Pancreas (tissue), 10 donors: ENCODE results near the gene S100A8. TPM values are rescaled to one million over a fixed set of nuclear protein-coding genes. Genes with fewer than 3 reads are reported as not detected.

Source experiments
- ATAC-seq, 4 donors: fragments of 200-7000 bp; cut with Tn5 transposase; one replicate each; pipeline versions ENCODE4 v1.8.0 to v1.9.1; 2020; ENCODE audit warnings: mild to moderate bottlenecking in 4 of 4, moderate library complexity in 4 of 4
- DNase-seq, 6 donors: peaks; one replicate each; pipeline ENCODE4 v3.0.0-alpha.2; 2020
- FAIRE-seq: peaks from 2 replicates; lab custom pipeline; 2012; peaks lifted over from hg19 to GRCh38; lab: Jason Lieb, UNC
- H3K27ac ChIP-seq, 4 donors: fragments of 200-600 bp; sonication (generic); 1 replicate in 3 of 4; 2 replicates in 1 of 4; pipeline versions ENCODE4 v1.5.0 to v1.8.0; 2020
- H3K27me3 ChIP-seq, 4 donors: fragments of 200-600 bp; one replicate each; pipeline ENCODE4 v1.8.0; 2021
- H3K36me3 ChIP-seq, 3 donors: fragments of 200-600 bp; sonication (generic) in 1 of 3; one replicate each; pipeline versions ENCODE4 v1.5.0 to v1.8.0; 2020 to 2021
- H3K4me1 ChIP-seq, 3 donors: fragments of 200-600 bp; one replicate each; pipeline ENCODE4 v1.8.0; 2021
- H3K4me3 ChIP-seq, 4 donors: fragments of 200-600 bp; sonication (generic) in 2 of 4; one replicate each; pipeline versions ENCODE4 v1.5.0 to v1.8.0; 2020 to 2021
- H3K9me3 ChIP-seq, 4 donors: fragments of 200-600 bp; one replicate each; pipeline ENCODE4 v1.8.0; 2021
- WGBS, 2 donors: extraction: QIAGEN DNeasy Blood & Tissue Kit; methylation state at CpG; one replicate each; pipeline ENCODE4 v1.1.7; 2013; 5-methylcytosine and 5-hydroxymethylcytosine counted together
- intact Hi-C, 3 donors: fragments of 100-400 bp; cut with DNase I; formaldehyde crosslinking; loops; one replicate each; pipeline versions ENCODE4 v1.11.1 to v1.14.2; 2022
- polyA plus RNA-seq, 2 donors: library from polyadenylated mRNA; stranded (reverse); fragments of 200-250 nt; gene quantifications; one replicate each; pipeline ENCODE4 v1.2.3, GENCODE V29; 2013
- total RNA-seq, 6 donors: library from RNA; stranded (reverse); fragmentation: NEBNext Ultra II Directional in 4 of 6; extraction: Animal tissue kit (Norgen Biotek cat#: 25700) in 4 of 6; gene quantifications; one replicate each; pipeline versions ENCODE4 v1.2.1 to v1.2.4, GENCODE V29; 2021 to 2023
- TF ChIP-seq, protein P1 (sequence below), 4 donors: fragments of 200-600 bp; sonication (generic) in 3 of 4; IDR thresholded peaks; one replicate each; pipeline versions ENCODE4 v1.5.0 to v1.8.0; 2021; ENCODE audit warnings: antibody characterized with exemption in 4 of 4
- donor health status: healthy with polysubstance abuse.
- donor health status: DM: no; HTN: no; CAD: no; lungs with moderate emphysema.
- donor health status: DM: no; HTN: no; CAD: no.
- donor health status: control.
- donor health status: control.
- donor health status: Bipolar disorder and iron deficiency.
- donor health status: DM: yes; HTN: yes; CAD: no.
- donor health status: DM: no; HTN: no; CAD: no.
- donor health status: DM: no; HTN: no; CAD: no.
- donor health status: DM: yes; HTN: yes; CAD: no.

S100A8 gene
- total and polyA plus RNA-seq, 8 donors: 2.0 to 41.9 (median 19.7) TPM

DNA sequence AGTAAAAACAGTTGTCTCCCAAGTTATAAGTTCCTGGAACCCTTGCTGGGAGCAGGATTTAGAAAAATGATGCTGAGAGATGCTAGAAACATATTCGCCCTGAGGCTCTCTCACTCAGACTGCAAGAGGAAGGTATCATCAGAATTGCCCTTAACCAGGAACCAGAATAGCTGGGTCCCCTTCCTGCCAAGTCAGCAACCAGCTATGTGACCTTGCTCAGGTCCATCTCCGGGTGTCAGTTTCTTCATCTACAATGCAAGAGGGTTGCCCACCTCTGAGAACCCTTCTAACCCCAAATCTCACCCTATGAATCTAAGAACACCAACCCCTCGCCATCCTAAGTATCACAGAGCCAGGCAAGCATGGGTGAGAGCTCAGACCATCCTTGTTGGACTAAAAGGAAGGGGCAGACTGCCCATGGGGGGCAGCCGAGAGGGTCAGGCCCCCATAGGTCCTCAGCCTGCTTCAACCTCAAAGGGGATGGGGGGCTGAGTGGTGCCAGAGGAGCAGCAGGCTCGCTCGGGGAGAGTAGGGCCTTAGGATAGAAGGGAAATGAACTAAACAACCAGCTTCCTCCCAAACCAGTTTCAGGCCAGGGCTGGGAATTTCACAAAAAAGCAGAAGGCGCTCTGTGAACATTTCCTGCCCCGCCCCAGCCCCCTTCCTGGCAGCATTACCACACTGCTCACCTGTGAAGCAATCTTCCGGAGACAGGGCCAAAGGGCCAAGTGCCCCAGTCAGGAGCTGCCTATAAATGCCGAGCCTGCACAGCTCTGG lies 33.6 kb downstream of the S100A8 start:
- Histone ChIP-seq H3K36me3 (no peaks in the 10 kb centered on the region), H3K27me3 (peaks cover 0 to 8% (median 0%) of the 10 kb centered on the region in 4 donors), H3K4me1 (no peaks in the 10 kb centered on the region), H3K4me3 (peak overlapping the region in 1 of 4 donors; percentile 9), H3K9me3 (no peaks in the 10 kb centered on the region), H3K27ac (no peak overlapping the region)
- ATAC-seq (peak in 3 of 4 donors; percentile 51 to 67 (median 62)), DNase-seq (peak in 1 of 6 donors; percentile 44), FAIRE-seq (no peak)
- intact Hi-C loops: no loop called here
- TF ChIP-seq, protein P1, sequence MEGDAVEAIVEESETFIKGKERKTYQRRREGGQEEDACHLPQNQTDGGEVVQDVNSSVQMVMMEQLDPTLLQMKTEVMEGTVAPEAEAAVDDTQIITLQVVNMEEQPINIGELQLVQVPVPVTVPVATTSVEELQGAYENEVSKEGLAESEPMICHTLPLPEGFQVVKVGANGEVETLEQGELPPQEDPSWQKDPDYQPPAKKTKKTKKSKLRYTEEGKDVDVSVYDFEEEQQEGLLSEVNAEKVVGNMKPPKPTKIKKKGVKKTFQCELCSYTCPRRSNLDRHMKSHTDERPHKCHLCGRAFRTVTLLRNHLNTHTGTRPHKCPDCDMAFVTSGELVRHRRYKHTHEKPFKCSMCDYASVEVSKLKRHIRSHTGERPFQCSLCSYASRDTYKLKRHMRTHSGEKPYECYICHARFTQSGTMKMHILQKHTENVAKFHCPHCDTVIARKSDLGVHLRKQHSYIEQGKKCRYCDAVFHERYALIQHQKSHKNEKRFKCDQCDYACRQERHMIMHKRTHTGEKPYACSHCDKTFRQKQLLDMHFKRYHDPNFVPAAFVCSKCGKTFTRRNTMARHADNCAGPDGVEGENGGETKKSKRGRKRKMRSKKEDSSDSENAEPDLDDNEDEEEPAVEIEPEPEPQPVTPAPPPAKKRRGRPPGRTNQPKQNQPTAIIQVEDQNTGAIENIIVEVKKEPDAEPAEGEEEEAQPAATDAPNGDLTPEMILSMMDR (IDR thresholded peaks at IDR 0.05): no peak
- 55 to 66% methylated on average over 10 of the region's 10 CpGs for WGBS, 2 donors

DNA sequence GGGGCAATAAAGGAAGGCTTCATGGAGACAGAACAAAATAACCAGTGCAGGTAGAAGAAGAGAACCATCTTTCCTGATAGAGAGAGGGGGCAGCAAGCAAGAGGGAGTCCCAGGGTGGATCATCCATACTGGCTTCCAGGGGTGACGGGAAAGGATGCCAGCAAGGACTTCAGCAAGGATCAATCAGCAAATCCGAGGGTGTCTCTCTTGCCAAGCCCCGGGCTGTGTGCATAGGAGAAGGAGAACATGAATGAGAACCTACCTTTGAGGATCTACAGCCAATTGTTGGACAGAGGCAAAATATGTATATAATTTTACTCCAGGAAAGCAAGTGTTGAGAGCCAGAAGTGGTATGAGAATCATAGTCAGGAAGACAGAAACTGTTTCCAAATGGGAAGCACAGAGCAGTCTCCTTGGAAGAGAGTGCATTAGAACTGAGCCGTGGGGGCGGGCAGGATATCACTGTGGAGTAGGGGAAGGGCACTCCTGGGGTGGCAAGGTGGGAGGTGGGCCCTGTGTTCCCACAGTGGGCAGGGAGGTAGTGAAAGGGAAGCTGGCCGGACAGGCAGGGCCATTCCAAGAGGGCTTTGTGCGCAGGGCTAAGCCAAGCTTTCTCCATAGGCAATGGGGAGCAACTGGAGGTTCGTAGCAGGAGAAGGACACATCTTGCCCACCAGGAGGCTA lies 34.3 kb downstream of the S100A8 start:
- 66 to 70% methylated on average over 8 of the region's 8 CpGs for WGBS, 2 donors
- TF ChIP-seq, protein P1 (IDR thresholded peaks at IDR 0.05): no peak
- DNase-seq: no peak
- peaks cover 0 to 13% (median 0%) of the 10 kb centered on the region in 4 donors for H3K27me3 ChIP-seq
- FAIRE-seq: no peak
- no peak for ATAC-seq
- H3K9me3 ChIP-seq: no peaks in the 10 kb centered on the region
- H3K4me1 ChIP-seq: no peaks in the 10 kb centered on the region
- intact Hi-C loops: no loop called here
- H3K4me3 ChIP-seq: no peak overlapping the region
- H3K27ac ChIP-seq: no peak overlapping the region
- H3K36me3 ChIP-seq: no peaks in the 10 kb centered on the region

DNA sequence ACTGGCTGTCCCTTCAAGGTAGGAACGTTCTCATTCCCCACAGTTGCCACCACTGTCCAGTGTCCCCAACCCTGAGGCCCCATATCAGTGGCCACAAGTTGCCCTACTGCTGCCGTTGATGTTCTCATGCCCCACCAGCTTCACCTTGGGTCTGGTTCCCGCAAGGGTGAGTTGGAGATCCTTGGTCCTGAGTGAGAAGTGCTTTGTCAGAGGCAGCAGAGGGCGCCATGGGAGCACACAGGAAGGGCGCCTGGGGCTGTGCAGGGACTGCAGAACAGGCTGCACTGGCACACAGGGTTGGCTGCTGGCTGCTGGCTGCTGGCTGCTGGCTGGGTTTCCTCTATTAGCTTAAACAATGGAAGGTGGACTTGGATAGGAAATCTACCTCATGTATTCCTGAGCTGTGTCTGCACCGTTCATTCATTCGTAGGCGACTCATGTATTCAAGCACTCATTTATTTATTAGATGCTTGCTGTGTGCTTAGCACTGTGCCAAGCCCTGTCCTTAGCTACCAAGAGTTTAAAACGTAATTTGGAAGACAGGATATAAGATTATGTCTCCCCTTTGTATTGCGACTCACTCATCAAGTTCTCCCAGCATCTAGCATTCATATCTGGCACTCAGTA lies 35.3 kb downstream of the S100A8 start:
- DNase-seq: no peak
- intact Hi-C loops: no loop called here

DNA sequence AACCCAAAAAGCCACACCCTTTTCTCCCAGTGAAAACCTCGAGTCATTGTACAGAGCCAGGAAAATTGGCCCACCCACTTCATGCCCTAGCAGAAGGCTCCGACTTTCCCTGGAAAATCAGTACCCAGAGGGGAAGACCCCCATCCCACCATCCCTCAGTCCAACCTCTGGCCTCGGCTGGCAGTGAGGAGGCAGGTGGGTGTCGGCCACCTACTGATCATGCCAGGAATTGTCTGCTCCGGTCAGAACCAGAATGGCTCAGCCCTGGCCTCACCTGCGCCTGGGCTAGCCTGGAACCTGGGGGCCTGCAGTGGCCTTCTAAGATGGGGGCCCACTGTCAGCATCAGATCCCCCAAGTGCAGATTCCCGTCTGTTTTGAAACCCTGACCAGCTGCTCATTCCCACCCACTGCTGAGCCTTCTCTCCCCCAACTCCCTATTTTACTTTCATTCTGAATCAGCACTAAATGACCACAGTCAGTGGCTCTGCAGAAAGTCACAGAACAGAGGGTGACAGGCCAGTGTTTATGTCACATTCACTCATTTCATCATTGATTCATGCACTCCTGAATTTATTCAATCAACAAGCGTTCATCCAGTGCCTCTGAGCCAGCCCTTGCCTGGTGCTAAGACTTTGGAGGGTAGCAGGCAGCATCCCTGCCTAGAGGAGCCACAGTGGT lies 36.2 kb downstream of the S100A8 start:
- intact Hi-C loops: loop anchor here in 2 of 3 donors (5.0 kb wide), 1 partner anchor 143 kb away; no protein-coding TSS in a partner anchor
- Histone ChIP-seq H3K4me1 (no peaks in the 10 kb centered on the region), H3K27ac (no peak overlapping the region), H3K9me3 (no peaks in the 10 kb centered on the region), H3K36me3 (no peaks in the 10 kb centered on the region), H3K27me3 (peaks cover 0 to 16% (median 0%) of the 10 kb centered on the region in 4 donors), H3K4me3 (no peak overlapping the region)
- no peak for ATAC-seq
- WGBS, 2 donors: 39 to 52% methylated on average over 8 of the region's 8 CpGs
- FAIRE-seq: no peak
- DNase-seq: no peak
- TF ChIP-seq, protein P1 (IDR thresholded peaks at IDR 0.05): no peak

More for the DNA sequence above, 35.3 kb downstream of the S100A8 start:
- no peak overlapping the region for H3K4me3 ChIP-seq
- peak in 3 of 4 donors; percentile 49 to 71 (median 62) for ATAC-seq
- H3K4me1 ChIP-seq: no peaks in the 10 kb centered on the region
- TF ChIP-seq, protein P1 (IDR thresholded peaks at IDR 0.05): no peak
- no peaks in the 10 kb centered on the region for H3K9me3 ChIP-seq
- WGBS, 2 donors: 27 to 36% methylated on average over 10 of the region's 10 CpGs
- H3K36me3 ChIP-seq: no peaks in the 10 kb centered on the region
- H3K27me3 ChIP-seq: peaks cover 0 to 16% (median 0%) of the 10 kb centered on the region in 4 donors
- FAIRE-seq: no peak
- no peak overlapping the region for H3K27ac ChIP-seq
